CD1c-positive myeloid dendritic cell (primary cell): ENCODE data around the gene CASKIN2.
"Not testable (repeated sequence)": the region's sequence is repeated elsewhere in the genome, so short reads cannot be mapped to it uniquely, and the experiment has no call there.

ENCODE experiments used
- DNase-seq: peaks from one replicate; pipeline ENCODE4 v3.0.0-alpha.2; 2016; ENCODE audit errors: extremely low spot score

Gene CASKIN2

DNA sequence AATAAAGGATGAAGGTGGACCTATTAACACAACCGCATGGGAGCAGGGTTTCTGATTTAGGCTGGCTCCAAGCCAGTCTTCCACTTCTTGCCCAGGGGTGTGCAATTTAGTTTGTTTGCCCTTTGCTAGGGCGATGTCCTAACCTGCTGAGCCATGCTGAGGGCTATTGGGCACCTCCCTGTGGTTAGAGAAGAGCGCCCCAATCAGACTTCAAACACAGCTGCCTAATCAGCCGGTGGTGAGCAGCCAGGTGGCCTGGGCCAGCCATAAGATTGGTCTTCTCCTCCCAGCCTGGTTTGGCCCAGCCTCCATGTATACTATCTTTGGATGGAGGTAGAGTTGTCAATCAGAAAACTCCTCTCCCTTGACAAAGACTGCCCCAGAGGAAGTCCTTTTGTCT lies 43.2 kb downstream of the CASKIN2 start:
- no peak for DNase-seq

DNA sequence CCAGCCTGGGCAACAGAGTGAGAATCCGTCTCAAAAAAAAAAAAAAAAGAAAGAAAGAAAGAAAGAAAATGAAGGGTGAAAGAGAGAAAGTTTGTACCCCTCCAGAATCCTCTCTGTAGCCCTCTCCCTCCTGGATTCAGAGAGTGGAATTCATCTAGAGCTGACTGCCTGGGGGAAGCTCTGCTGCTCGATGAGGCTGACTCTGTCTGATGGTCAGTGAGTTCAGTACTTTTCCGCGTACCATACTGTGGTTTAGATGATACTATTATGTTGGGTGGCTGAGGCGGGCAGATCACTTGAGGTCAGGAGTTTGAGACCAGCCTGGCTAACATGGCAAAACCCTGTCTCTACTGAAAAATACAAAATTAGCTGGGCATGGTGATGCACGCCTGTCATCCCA lies 44.1 kb downstream of the CASKIN2 start:
- DNase-seq = no peak

DNA sequence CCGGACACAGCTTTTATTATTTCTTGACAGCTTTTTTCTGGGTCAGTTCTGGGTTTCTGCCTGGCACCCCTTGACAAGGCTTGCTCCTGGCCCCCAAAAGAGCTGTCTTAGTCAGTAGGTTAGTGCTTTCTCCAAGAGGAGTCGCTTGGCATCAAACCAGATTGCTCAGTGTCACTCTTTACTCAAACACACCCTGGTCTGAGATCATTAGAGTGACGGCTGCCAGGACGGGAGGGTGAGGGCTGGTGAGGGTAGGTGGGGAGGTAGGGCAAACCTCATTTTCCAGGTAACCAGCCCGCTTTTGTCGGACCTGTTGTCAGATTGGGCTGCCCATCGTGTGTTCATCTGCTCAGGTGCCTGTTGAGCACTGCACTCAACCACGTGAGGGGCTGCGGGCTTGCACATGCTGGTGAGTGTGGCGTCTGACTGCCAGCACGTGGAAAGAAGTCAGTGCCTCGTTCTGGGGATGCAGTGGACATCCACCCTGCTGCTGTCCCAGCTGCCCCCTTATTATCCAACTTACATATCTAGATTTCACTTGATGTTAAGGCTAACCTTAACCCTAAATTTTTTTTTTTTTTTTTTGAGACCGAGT lies 46.5 kb downstream of the CASKIN2 start:
- DNase-seq = no peak

DNA sequence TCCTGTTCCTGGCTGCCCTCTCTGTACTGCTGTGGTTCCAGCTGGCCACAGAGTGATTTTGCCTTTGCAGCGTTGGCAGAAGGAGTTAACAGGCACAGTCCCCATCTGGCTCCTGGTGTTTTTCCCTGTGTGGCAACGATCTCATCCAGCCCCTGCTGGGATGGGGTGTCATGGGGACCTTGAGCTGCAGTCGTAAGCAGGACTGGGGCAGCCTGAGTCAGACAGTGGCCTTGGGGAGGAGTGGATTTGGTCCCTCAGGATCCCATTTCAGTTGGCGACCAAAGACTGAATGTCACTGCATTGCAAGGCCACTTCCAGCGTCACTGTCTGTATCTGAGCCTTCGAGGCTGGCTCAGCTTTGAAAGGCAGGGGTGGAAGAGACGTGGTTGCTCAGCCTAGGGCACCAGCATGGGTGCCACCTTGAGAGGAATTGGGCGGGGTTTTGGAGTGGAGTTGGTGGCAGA lies 47.0 kb downstream of the CASKIN2 start:
- no peak for DNase-seq

DNA sequence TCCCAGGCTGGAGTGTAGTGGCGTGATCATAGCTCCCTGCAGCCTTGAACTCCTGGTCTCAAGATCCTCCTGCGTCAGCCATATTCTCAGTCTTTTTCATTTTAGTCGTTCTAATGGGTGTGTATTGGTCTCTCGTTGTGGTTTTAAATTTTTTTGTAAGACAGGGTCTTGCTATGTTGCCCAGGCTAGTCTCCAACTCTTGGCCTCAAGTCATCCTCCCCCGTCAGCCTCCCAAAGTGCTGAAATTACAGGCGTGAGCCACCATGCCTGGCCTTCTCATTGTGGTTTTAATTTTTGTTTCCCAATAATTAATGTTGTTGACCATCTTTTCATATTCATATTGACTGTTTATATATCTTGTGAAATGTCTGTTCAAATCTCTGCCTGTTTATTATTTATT lies 50.3 kb downstream of the CASKIN2 start:
- DNase-seq = no peak

DNA sequence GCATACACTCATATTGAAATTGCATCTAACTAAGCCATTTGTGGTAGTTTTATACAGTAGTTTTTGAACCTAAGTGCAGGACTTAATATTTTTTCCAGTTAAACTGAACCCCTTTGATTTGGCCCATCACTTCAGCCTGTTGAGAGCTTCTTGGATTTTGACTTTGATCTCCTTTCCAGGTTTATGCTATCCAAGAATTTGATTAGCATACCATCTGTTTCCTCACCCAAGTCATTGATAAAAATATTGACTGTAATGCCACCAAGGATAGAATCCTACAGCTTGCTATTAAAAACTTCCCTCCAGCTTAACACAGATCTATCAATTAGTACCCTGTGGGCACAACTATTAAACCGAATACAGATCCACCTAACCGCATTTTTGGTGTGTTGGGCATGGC lies 51.7 kb downstream of the CASKIN2 start:
- DNase-seq = no peak

DNA sequence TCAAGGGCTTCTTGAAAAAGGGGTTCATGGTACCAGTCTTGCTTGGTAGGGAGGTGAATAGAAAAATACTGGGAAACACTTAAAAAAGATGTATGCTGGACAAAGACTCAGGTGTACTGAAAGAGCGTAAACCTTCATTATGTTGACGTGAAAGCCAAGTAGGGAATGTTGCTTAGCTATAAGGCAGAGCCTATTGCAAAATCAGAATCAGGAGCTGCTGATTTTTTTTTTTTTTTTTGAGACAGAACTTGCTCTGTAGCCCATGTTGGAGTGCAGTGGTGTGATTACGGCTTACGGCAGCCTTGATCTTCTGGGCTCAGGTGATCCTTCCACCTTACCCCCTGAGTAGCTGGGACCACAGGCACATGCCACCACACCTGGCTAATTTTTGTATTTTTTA lies 55.0 kb downstream of the CASKIN2 start:
- DNase-seq = no peak

DNA sequence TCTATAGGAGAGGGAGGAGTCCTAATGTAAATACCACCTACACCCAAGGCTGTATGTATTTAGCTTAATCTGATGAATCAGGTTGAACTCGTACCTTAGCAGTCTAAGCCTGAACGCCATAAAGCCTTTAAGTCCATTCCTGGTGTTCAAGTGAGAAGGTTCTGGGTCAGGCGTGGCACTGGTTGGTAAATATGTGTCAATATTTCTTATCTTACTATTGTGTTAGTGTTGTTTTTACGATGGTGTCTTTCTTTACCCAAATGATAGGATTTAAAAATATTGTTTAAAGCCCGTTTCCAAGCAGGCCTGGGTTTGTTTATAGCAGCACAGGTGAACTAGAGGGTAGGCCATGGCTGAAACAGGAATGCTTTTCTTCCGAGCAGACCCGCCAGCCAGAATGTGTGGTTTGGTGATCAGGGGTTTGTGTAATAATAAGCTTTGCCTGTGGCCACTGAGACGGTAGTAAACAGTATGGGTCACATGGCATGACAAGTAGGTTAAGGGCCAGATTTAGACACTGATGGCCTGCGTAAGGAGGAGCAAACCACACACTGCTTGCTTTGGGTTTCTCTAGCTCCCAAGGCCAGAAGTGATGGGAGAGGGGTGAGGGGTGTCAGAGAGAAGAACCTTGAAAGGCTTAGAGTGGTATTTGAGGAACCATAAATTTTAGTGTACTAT lies 55.6 kb downstream of the CASKIN2 start:
- peak; percentile 51 for DNase-seq

DNA sequence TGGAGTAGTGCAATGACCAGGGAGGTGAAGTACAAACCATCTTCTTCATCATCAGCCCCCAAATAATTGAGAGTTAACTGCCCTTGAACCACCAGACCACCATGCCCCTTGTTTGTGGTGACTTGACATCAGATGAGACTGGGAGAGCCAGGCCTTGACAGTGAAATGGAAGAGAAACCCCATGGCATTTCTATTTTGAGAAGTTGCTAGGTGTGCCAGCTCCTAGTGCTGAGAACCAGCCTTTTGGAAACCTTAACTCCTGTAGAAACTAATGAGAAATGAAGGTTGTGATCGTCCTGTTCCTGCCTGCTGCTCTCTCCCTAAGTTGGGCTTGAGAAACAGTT lies 56.1 kb downstream of the CASKIN2 start:
- DNase-seq = no peak

DNA sequence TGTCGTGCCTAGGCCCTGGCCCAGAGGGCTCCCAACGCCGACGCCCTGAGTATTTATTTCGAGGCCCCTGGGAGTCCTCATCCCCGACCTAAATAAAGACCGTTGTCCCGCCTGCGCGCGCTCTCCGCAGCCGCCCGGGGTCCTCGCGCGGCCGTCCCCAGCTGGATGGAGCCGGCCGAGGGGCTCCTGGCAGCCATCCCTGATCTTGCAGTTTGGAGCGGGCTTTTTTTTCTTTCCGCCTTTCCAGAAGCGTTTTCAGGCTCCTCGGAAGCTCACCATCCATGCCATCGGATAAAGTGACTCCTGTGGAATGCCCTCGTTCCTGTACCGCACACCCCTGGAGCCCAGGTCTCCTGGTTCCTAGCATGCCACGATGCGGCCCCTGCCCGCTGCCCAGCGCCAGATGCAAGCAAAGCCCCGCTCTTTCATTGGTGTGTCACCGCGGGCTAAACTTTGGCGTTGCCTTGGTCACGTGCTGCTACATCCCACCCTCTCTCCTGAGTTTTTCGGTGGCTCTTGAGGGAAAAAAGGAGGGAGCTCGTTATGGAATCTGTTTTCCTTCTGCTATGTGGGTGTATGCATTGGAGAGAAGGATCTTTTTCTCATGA lies 58.2 kb downstream of the CASKIN2 start:
- DNase-seq = no peak

DNA sequence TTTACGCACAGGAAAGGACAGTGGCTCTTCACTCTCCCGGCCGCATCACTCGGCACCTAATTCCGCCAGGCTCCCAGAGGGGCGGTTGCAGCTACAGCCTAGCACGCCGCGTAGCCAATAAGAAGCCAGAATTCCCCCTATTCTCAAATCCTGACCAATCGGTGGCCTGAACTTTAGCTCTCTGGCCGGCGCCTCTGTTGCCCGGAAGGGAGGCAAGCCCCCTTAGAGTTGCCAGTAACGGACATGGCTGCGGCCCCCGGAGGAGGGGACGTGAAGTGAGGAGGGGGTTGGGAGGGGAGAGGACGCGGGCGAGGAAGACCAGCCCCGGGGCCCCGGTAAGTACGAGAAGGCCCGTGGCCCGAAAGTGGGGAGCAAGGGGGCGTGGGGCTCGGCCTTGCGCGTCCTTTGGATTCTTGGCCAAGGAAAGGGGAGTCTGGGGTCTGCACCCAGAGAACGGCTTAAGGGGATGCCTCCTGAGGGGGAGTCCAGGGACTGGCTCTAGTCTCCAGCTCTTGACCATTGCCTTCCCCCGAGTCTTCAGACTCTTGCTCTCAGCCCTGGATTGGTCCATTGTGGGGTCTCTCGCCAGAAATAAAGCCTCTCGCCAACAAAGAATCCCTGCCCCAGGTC lies 58.8 kb downstream of the CASKIN2 start, which contains the start of gene TMEM94:
TSS of gene TMEM94 (plus strand) at position 219 of the 630 bp plus-strand sequence. CDS start 15,271 bp downstream, outside the sequence.
- DNase-seq = peak; percentile 99

DNA sequence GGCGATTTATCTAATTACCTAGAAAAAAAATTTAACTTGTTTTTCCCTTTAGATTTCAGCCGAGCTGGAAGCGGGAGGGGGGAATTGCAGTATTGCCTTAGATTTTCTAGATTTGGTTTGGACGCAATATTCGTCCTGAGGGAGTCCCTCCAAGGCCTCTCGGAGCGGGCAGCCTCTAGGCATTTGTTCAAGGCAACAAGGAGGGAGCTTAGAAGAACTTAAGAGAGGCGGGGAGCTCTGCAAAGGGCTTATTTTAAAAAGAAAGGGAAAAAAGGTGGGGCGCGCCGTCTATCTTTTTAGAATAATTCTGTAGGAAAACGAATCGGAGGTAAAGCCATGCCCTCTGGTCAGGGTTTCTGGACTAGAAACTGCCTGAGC lies 59.3 kb downstream of the CASKIN2 start:
- DNase-seq = no peak

DNA sequence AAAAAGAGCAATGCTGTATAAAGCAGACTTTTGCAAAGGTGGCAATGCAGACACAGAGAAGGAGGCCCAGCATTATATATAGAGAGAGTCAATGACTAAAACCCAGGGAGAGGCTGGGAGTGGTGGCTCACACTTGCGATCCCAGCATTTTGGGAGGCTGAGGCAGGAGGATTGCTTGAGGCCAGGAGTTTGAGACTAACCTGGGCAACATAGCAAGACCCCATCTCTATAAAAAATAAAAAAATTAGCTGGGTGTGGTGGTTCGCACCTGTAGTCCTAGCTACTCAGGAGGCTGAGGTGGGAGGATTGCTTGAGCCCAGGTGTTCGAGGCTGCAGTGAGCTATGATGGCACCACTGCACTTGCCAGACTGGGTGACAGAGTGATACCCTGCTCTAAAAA lies 60.7 kb downstream of the CASKIN2 start:
- not testable (repeated sequence) for DNase-seq

DNA sequence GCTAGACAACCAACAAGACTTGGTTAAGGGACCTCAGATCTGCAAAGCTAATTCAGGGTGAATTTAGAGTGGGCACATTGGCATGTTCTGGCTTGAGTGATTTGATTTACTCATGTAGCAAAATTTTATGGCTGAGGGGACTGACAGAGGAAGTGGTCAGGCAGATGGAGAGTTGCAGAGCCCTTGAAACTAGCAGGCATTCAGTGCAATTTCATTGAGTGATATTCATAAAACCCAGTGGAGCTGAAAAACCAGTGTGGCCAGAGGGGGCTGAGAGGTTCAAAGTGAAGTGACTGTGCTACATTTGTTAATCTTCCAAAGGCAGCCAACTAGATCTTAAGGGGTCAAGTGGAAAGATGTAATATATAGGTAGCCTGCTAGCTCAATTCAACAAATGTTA lies 61.1 kb downstream of the CASKIN2 start:
- no peak for DNase-seq

DNA sequence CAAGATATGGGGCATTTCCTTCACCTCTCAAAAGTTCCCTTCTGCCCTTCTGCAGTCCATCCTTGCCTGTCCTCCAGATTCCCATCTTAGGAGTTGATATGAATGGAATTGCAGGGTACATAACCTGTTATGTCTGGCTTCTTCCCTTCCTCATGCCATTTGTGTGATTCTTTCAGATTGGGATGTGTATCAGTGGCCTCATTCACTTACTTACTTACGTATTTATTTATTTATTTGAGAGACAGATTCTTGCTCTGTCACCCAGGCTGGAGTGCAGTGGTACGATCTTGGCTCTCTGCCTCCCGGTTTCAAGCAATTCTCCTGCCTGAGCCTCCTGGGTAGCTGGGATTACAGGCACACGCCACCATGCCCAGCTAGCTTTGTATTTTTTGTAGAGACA lies 65.1 kb downstream of the CASKIN2 start:
- no peak for DNase-seq
